ENCODE results near the gene ZDHHC11B. TPM values are rescaled to one million over a fixed set of nuclear protein-coding genes. Genes with fewer than 3 reads are reported as not detected.

The ZDHHC11B gene
- total RNA-seq, 1 experiment from 2014 or later: 1.4 TPM

- Mint-ChIP-seq H3K4me1 (no peaks in the 10 kb centered on the region), H3K36me3 (ENCODE audit: insufficient read depth in 1 of 3, low read depth in 3 of 3) (peaks cover 10 to 39% (median 38%) of the 10 kb centered on the region in 3 experiments; a peak in 6 of 7 replicates), H3K27me3 (ENCODE audit: low read depth) (no peaks in the 10 kb centered on the region), H3K4me3 (no peak overlapping the region), H3K9me3 (no peaks in the 10 kb centered on the region), H3K27ac (no peak overlapping the region)
- no peak overlapping the region for H2BK15ac ChIP-seq (ENCODE audit: low read depth, low read length)
- H3K9me3 ChIP-seq (ENCODE audit: control insufficient read depth, low read depth, low read length): no peaks in the 10 kb centered on the region
- no peak for TF ChIP-seq CTCF (conservative IDR thresholded peaks at IDR 0.05)
- no peak overlapping the region for H3K56ac ChIP-seq (ENCODE audit: insufficient read length, low read depth, low read length)
- no peak overlapping the region for H3K4me2 ChIP-seq (ENCODE audit: insufficient read depth, insufficient read length, low read length)
- no peak overlapping the region for H2BK5ac ChIP-seq (ENCODE audit: insufficient read length, low read length)
- no peaks in the 10 kb centered on the region for H3K23me2 ChIP-seq (ENCODE audit: insufficient read length, low read depth, low read length, poor library complexity, severe bottlenecking)
- no CpG with 5 or more reads among the region's 8 CpGs for WGBS (ENCODE audit: extremely low coverage, insufficient read length, low lambda C conversion rate)
- H2AK5ac ChIP-seq (ENCODE audit: insufficient read length, low read length): no peak overlapping the region
- H2BK12ac ChIP-seq (ENCODE audit: insufficient read length, low read depth, low read length): no peak overlapping the region
- no peak overlapping the region for H3K27ac ChIP-seq (ENCODE audit: insufficient read length, low read depth, low read length)
- H3K23ac ChIP-seq (ENCODE audit: insufficient read length, low read depth, low read length): no peak overlapping the region
- no peak overlapping the region for H2AFZ ChIP-seq (ENCODE audit: low read length)
- H4K5ac ChIP-seq (ENCODE audit: insufficient read length, low read depth, low read length): no peak overlapping the region
- no peak overlapping the region for H3K9ac ChIP-seq (ENCODE audit: extremely low read depth, insufficient read length, low read length)
- DNase-seq: peak; percentile 71
- no peak overlapping the region for H4K8ac ChIP-seq (replicated peaks; ENCODE audit: insufficient read length, low read depth, low read length)
- H3K79me1 ChIP-seq (ENCODE audit: insufficient read depth, low read depth, low read length, poor library complexity, severe bottlenecking): no peaks in the 10 kb centered on the region
- no peak overlapping the region for H3K4ac ChIP-seq (ENCODE audit: low read depth, low read length)
- H3K18ac ChIP-seq (ENCODE audit: insufficient read length, low read depth, low read length): no peak overlapping the region
- no peaks in the 10 kb centered on the region for H4K20me1 ChIP-seq (ENCODE audit: control insufficient read depth, insufficient read depth, insufficient read length)
- no peaks in the 10 kb centered on the region for H3K4me1 ChIP-seq (ENCODE audit: insufficient read depth, low read length)
- H3K79me2 ChIP-seq (ENCODE audit: insufficient read depth, low read length): no peaks in the 10 kb centered on the region
- no peak overlapping the region for H3K14ac ChIP-seq (ENCODE audit: insufficient read depth, low read length)
- no peak overlapping the region for H3T11ph ChIP-seq (ENCODE audit: low read length)
- no peak overlapping the region for H4K91ac ChIP-seq (ENCODE audit: insufficient read length, low read depth, low read length)
- no peak overlapping the region for H2BK20ac ChIP-seq (ENCODE audit: low read depth, low read length, poor library complexity, severe bottlenecking)
- H2BK120ac ChIP-seq (ENCODE audit: low read depth, low read length, poor library complexity, severe bottlenecking): no peak overlapping the region
- H3K27me3 ChIP-seq (ENCODE audit: insufficient read depth, low read length): no peaks in the 10 kb centered on the region
These were observed 119.0 kb downstream of the ZDHHC11B start for GRCh38 chr5:665541-665955.
